ENCODE measurements around the gene KCTD20. TPM values are rescaled to one million over a fixed set of nuclear protein-coding genes. Genes with fewer than 3 reads are reported as not detected.

KCTD20 gene
- total and polyA plus RNA-seq, 9 of the 15 experiments (the other 6 are each of a cell fraction or from before 2014, with no cell fraction given) = 28.9 to 160 (median 70.6) TPM

DNA sequence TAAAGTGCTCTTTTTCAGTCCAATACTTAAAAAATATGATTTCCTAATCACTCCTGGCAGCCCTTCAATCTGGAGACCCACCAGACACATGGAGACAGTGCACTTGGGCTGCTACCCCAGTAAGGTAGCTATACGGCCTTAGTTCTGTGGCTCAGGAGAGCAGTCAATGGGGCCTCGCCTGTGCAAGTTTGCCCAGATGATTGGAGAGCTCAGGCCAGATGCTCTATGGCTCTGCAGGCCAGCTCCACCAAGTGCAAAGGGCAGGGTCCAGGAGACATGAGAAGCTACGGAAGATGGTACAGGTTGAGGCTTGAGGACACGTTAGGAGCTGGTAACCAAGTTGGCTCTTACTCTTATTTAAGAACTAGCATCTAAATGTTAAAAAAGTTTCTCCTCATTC lies 73.8 kb downstream of the KCTD20 start:
- Histone ChIP-seq H3K4me3 (no peak overlapping the region), H3K27ac (ENCODE audit: extremely low read depth, low read depth, low read length) (no peak overlapping the region), H2AFZ (ENCODE audit: low read depth, low read length) (no peak overlapping the region), H4K20me1 (replicated peaks; ENCODE audit: control insufficient read depth, insufficient read depth, low read length) (no peaks in the 10 kb centered on the region), H3K4me2 (ENCODE audit: insufficient read depth, low read length) (no peak overlapping the region), H3K4me1 (replicated peaks in 1 of 2; ENCODE audit: control insufficient read depth in 2 of 2, insufficient read depth in 2 of 2, low read length in 2 of 2) (no peaks in the 10 kb centered on the region), H3K9me1 (ENCODE audit: control insufficient read depth, insufficient read depth, low read length) (no peaks in the 10 kb centered on the region), H3K9me3 (replicated peaks; ENCODE audit: control insufficient read depth, insufficient read depth, low read depth, low read length) (no peaks in the 10 kb centered on the region), H3K27me3 (ENCODE audit: control insufficient read depth in 2 of 2, insufficient read depth in 2 of 2, low read length in 2 of 2) (no peaks in the 10 kb centered on the region), H3K9ac (ENCODE audit: insufficient read depth in 1 of 2, low read depth in 2 of 2, low read length in 2 of 2) (no peak overlapping the region), H3K79me2 (ENCODE audit: control insufficient read depth, insufficient read depth, low read length) (no peaks in the 10 kb centered on the region), H3K36me3 (ENCODE audit: control insufficient read depth, insufficient read depth, low read length) (peaks cover 60% of the 10 kb centered on the region)
- FAIRE-seq (no peak), DNase-seq (ENCODE audit: extremely low read depth in 1 of 4, low spot score in 3 of 4) (no peak), ATAC-seq (no peak)
- POLR2A ChIA-PET = interaction anchor here (0.6 to 1.2 kb wide), 4 partner anchors 13 to 75 kb away, joined by 3 read pairs; no protein-coding TSS in a partner anchor
- in situ Hi-C loops (cut with MboI) = no loop called here
- BruUV-seq (replicated peaks) = no TSS peak
- 88% methylated on average over 4 of the region's 4 CpGs for WGBS (ENCODE audit: insufficient coverage, low coverage, missing lambda C conversion rate)
- intact Hi-C loops (cut with micrococcal nuclease) = no loop called here
- CTCF ChIA-PET (ENCODE audit: low intra/inter-chr PET ratio) = no interaction called here
- TF ChIP-seq, protein P1, sequence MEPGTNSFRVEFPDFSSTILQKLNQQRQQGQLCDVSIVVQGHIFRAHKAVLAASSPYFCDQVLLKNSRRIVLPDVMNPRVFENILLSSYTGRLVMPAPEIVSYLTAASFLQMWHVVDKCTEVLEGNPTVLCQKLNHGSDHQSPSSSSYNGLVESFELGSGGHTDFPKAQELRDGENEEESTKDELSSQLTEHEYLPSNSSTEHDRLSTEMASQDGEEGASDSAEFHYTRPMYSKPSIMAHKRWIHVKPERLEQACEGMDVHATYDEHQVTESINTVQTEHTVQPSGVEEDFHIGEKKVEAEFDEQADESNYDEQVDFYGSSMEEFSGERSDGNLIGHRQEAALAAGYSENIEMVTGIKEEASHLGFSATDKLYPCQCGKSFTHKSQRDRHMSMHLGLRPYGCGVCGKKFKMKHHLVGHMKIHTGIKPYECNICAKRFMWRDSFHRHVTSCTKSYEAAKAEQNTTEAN (CRISPR knock-in tag; IDR thresholded peaks at IDR 0.05) = no peak
- no peak for TF ChIP-seq ZFP1 (CRISPR knock-in tag; IDR thresholded peaks at IDR 0.05)
- no peak for TF ChIP-seq CSDE1 (IDR thresholded peaks at IDR 0.05)
- no peak for TF ChIP-seq MTA1 (IDR thresholded peaks at IDR 0.05; ENCODE audit: borderline replicate concordance)
- no peak for TF ChIP-seq ETV1 (tag; conservative IDR thresholded peaks at IDR 0.05; ENCODE audit: low read depth)
- TF ChIP-seq FOSL1 (tag; conservative IDR thresholded peaks at IDR 0.05) = no peak
- TF ChIP-seq XRCC3 (IDR thresholded peaks at IDR 0.05) = no peak
- TF ChIP-seq GABPB2 (CRISPR knock-in tag; conservative IDR thresholded peaks at IDR 0.05) = no peak
- TF ChIP-seq TRIM28 (IDR thresholded peaks at IDR 0.05) = no peak
- TF ChIP-seq POLR2G (IDR thresholded peaks at IDR 0.05; ENCODE audit: low read depth, low read length) = no peak
- no peak for TF ChIP-seq SIN3A (IDR thresholded peaks at IDR 0.05; ENCODE audit: borderline replicate concordance in 2 of 2, control insufficient read depth in 1 of 2, low read depth in 2 of 2, low read length in 2 of 2)
- no peak for TF ChIP-seq NFRKB (IDR thresholded peaks at IDR 0.05; ENCODE audit: low read depth)
- no peak for TF ChIP-seq TGIF2 (CRISPR knock-in tag; IDR thresholded peaks at IDR 0.05)
- TF ChIP-seq, protein P2, sequence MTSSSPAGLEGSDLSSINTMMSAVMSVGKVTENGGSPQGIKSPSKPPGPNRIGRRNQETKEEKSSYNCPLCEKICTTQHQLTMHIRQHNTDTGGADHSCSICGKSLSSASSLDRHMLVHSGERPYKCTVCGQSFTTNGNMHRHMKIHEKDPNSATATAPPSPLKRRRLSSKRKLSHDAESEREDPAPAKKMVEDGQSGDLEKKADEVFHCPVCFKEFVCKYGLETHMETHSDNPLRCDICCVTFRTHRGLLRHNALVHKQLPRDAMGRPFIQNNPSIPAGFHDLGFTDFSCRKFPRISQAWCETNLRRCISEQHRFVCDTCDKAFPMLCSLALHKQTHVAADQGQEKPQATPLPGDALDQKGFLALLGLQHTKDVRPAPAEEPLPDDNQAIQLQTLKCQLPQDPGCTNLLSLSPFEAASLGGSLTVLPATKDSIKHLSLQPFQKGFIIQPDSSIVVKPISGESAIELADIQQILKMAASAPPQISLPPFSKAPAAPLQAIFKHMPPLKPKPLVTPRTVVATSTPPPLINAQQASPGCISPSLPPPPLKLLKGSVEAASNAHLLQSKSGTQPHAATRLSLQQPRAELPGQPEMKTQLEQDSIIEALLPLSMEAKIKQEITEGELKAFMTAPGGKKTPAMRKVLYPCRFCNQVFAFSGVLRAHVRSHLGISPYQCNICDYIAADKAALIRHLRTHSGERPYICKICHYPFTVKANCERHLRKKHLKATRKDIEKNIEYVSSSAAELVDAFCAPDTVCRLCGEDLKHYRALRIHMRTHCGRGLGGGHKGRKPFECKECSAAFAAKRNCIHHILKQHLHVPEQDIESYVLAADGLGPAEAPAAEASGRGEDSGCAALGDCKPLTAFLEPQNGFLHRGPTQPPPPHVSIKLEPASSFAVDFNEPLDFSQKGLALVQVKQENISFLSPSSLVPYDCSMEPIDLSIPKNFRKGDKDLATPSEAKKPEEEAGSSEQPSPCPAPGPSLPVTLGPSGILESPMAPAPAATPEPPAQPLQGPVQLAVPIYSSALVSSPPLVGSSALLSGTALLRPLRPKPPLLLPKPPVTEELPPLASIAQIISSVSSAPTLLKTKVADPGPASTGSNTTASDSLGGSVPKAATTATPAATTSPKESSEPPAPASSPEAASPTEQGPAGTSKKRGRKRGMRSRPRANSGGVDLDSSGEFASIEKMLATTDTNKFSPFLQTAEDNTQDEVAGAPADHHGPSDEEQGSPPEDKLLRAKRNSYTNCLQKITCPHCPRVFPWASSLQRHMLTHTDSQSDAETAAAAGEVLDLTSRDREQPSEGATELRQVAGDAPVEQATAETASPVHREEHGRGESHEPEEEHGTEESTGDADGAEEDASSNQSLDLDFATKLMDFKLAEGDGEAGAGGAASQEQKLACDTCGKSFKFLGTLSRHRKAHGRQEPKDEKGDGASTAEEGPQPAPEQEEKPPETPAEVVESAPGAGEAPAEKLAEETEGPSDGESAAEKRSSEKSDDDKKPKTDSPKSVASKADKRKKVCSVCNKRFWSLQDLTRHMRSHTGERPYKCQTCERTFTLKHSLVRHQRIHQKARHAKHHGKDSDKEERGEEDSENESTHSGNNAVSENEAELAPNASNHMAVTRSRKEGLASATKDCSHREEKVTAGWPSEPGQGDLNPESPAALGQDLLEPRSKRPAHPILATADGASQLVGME (CRISPR knock-in tag; IDR thresholded peaks at IDR 0.05) = no peak
- TF ChIP-seq ZNF408 (CRISPR knock-in tag; IDR thresholded peaks at IDR 0.05; ENCODE audit: low read depth) = no peak
- no peak for TF ChIP-seq HDAC1 (IDR thresholded peaks at IDR 0.05)
- TF ChIP-seq MXI1 (IDR thresholded peaks at IDR 0.05; ENCODE audit: low read depth, low read length) = no peak
